A549 treated with DMSO at 1 μM for 4 hours (cell line): ENCODE data around the gene PCDH9. TPM values are rescaled to one million over a fixed set of nuclear protein-coding genes. Genes with fewer than 3 reads are reported as not detected.

Source experiments
- total RNA-seq: library from RNA; stranded (reverse); fragments of 200-300 nt; extraction: Qiagen RNA extraction; gene quantifications from 5 replicates; pipeline ENCODE4 v1.2.3, GENCODE V29; 2022; ENCODE audit warnings: low read depth

The PCDH9 gene, protein sequence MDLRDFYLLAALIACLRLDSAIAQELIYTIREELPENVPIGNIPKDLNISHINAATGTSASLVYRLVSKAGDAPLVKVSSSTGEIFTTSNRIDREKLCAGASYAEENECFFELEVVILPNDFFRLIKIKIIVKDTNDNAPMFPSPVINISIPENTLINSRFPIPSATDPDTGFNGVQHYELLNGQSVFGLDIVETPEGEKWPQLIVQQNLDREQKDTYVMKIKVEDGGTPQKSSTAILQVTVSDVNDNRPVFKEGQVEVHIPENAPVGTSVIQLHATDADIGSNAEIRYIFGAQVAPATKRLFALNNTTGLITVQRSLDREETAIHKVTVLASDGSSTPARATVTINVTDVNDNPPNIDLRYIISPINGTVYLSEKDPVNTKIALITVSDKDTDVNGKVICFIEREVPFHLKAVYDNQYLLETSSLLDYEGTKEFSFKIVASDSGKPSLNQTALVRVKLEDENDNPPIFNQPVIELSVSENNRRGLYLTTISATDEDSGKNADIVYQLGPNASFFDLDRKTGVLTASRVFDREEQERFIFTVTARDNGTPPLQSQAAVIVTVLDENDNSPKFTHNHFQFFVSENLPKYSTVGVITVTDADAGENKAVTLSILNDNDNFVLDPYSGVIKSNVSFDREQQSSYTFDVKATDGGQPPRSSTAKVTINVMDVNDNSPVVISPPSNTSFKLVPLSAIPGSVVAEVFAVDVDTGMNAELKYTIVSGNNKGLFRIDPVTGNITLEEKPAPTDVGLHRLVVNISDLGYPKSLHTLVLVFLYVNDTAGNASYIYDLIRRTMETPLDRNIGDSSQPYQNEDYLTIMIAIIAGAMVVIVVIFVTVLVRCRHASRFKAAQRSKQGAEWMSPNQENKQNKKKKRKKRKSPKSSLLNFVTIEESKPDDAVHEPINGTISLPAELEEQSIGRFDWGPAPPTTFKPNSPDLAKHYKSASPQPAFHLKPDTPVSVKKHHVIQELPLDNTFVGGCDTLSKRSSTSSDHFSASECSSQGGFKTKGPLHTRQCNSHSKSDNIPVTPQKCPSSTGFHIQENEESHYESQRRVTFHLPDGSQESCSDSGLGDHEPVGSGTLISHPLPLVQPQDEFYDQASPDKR (N-terminal part only)
- 6.7 to 9.3 TPM (median 8.7 TPM) in 5 replicates for total RNA-seq

DNA sequence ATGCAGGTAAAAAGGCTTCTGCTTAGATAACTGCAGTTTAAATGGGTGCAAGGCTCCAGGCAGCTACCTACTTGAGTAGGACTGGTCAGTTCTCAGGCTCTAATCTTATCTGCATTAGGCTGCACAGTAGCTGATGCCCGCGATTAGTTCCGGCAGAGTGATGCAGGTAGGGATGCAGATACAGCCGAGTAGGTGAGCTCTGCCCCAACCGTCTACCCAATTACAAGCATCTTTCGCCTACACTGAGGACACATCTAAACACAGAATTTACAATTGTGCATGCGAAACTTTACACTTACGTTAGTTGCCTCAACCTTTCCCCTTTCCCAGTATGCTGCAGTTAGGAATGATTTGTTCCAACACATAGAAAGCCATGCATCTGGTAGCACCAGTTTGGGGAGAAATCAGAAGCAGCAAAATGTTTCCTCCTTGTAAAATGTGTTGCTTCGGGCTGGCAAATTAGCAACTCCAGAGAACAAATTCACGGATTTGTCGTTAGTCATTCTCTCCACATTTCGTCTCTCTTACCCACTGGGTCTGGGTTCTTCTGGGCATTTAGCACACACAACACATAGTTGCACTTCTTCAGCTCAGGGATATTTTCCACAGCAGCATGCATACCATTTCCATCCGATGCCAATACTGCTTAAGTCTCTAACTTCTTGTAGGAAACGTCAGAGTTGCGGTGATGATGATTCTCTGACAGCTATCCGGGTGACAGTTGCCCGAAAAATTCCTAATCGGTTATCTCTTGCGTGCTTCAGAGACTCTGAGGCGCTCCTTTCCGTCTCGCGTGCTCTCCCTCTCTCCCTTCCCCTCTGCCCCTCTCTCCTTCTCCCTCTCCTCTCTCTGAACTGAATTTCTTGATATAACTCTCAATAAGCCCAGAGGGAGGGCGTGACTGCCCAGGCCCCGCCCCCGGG lies at the start of gene PCDH9:
Gene PCDH9 (minus strand): TSS at position 856 of the 923 bp plus-strand sequence. CDS start 1,896 bp downstream, outside the sequence.

